Regular cardiac myocyte (primary cell): Measurements from ENCODE around the gene ENOX2. TPM values are rescaled to one million over a fixed set of nuclear protein-coding genes. Genes with fewer than 3 reads are reported as not detected.

ENCODE experiments used
- total RNA-seq: library from RNA; depleted of rRNA; stranded (reverse); fragments of >200 nt; gene quantifications from 2 replicates; pipeline ENCODE4 v1.2.3, GENCODE V29; 2014

Gene ENOX2
- total RNA-seq = 6.2 and 6.3 TPM in 2 replicates

DNA sequence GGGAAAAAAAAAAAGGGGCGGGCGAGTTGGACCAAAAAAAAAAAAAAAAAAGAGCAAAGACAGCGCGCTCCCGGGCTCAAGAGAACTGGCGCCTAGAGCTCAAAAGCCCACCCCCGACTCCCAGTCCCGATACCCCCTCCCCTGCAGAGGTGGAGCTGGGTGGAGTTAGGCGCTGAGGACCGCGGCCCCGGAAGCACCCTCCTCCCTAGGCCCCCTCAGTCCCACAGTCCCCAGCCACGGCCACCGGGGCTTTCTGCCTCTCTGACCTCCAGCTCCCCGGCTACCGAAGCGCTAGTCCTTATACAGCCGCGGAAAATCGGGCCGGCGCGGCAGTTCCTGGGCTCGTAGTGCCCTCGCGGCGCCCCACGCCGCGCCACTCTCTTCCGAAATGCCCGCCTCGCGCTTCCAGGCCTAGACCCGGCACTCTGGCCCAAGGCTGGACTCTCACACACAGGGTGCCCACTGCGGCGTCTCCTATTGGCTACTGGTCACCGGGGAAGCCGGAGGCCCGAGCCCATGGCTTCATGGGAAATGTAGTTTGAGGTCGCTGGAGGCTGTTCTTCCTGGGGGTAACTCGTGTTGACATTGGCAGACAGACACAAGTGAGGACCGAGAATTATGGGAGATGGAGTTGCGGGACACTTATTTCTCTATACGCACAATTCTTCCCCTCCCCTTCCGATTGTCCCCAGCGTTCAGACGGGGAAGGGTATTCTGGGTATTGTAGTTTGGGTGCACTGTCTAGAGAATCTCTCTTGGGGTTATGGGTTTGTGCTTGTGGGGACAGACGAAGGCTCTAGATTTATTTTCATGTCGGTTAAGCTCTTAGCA lies at the start of gene ENOX2:
Gene ENOX2, minus strand, starts transcription at position 427 of the 831 bp plus-strand sequence. CDS start 199,993 bp downstream, outside the sequence.

Other genes with a start within 250 kb of the ENOX2 start
- not detected in 2 replicates for gene ARHGAP36, start 155.1 kb upstream of the ENOX2 start, total RNA-seq